Sigmoid colon (tissue), 4 donors: ENCODE measurements around the gene GYS2.

Experiments used
- CTCF ChIP-seq, 4 experiments: fragments of 450-650 bp in 3 of 4; fragments of 200-600 bp in 1 of 4; IDR thresholded peaks; one replicate each; pipeline ENCODE4 v1.5.1; 2016 to 2019; ENCODE audit warnings: antibody characterized with exemption in 4 of 4, mild to moderate bottlenecking in 3 of 4, moderate library complexity in 2 of 4
- EP300 ChIP-seq, 4 donors: sonication (generic); formaldehyde crosslinking; IDR thresholded peaks; one replicate each; pipeline ENCODE4 v1.6.1; 2017; ENCODE audit warnings: antibody characterized with exemption in 4 of 4

- TF ChIP-seq CTCF (IDR thresholded peaks at IDR 0.05), result no peak
- TF ChIP-seq EP300 (IDR thresholded peaks at IDR 0.05), result no peak
Measured at GRCh38 chr12:21618566-21618965, 13.9 kb upstream of the GYS2 start.
